HEK293 (cell line): Measurements from ENCODE around the gene TMEM145.

Source experiments
- GFI1B ChIP-seq: fragments of 450-650 bp; formaldehyde crosslinking; IDR thresholded peaks from 2 replicates; pipeline ENCODE4 v1.5.1; 2016; ENCODE audit warnings: missing biosample characterization, missing genetic modification characterization
- GLI2 ChIP-seq: fragments of 450-650 bp; formaldehyde crosslinking; IDR thresholded peaks from 2 replicates; pipeline ENCODE4; 2017; ENCODE audit warnings: missing biosample characterization, missing genetic modification characterization, low read depth, borderline replicate concordance
- KLF1 ChIP-seq: fragments of 450-650 bp; formaldehyde crosslinking; IDR thresholded peaks from 2 replicates; pipeline ENCODE4 v1.5.1; 2016; ENCODE audit warnings: missing biosample characterization, missing genetic modification characterization
- KLF10 ChIP-seq: fragments of 450-650 bp; IDR thresholded peaks from 2 replicates; pipeline ENCODE4 v1.5.1; 2018; ENCODE audit warnings: missing biosample characterization, mild to moderate bottlenecking, missing genetic modification characterization
- REPIN1 ChIP-seq: fragments of 450-650 bp; formaldehyde crosslinking; IDR thresholded peaks from 2 replicates; pipeline ENCODE4 v1.5.1; 2017; ENCODE audit warnings: missing biosample characterization, missing genetic modification characterization, low read depth
- SCRT2 ChIP-seq: fragments of 450-650 bp; formaldehyde crosslinking; IDR thresholded peaks from 2 replicates; pipeline ENCODE4 v1.5.1; 2016; ENCODE audit warnings: missing biosample characterization, missing genetic modification characterization
- SETDB1 ChIP-seq: IDR thresholded peaks from one replicate; pipeline ENCODE4 v1.6.1; 2017; ENCODE audit warnings: mild to moderate bottlenecking, low read length, moderate library complexity, mixed read lengths; ENCODE audit not compliant: insufficient read length
- WT1 ChIP-seq: fragments of 450-650 bp; formaldehyde crosslinking; IDR thresholded peaks from 2 replicates; pipeline ENCODE4 v1.5.1; 2016; ENCODE audit warnings: missing biosample characterization, missing genetic modification characterization
- ZBTB17 ChIP-seq: fragments of 450-650 bp; formaldehyde crosslinking; IDR thresholded peaks from 2 replicates; pipeline ENCODE4 v1.5.1; 2016; ENCODE audit warnings: missing biosample characterization, missing genetic modification characterization
- ZNF223 ChIP-seq: fragments of 450-650 bp; formaldehyde crosslinking; IDR thresholded peaks from 2 replicates; pipeline ENCODE4 v1.5.1; 2016; ENCODE audit warnings: missing biosample characterization, missing genetic modification characterization
- ZNF248 ChIP-seq: fragments of 450-650 bp; formaldehyde crosslinking; IDR thresholded peaks from 2 replicates; pipeline ENCODE4 v1.5.1; 2017; ENCODE audit warnings: missing biosample characterization, missing genetic modification characterization
- ZNF341 ChIP-seq: fragments of 450-650 bp; formaldehyde crosslinking; IDR thresholded peaks from 2 replicates; pipeline ENCODE4; 2016; ENCODE audit warnings: low read depth, missing biosample characterization, missing genetic modification characterization
- ZNF354C ChIP-seq: fragments of 450-650 bp; formaldehyde crosslinking; IDR thresholded peaks from 2 replicates; pipeline ENCODE4 v1.5.1; 2016; ENCODE audit warnings: missing biosample characterization, missing genetic modification characterization, low read depth, borderline replicate concordance
- ZNF423 ChIP-seq: fragments of 450-650 bp; formaldehyde crosslinking; IDR thresholded peaks from 2 replicates; pipeline ENCODE4 v1.5.1; 2016; ENCODE audit warnings: missing biosample characterization, missing genetic modification characterization
- ZNF433 ChIP-seq: fragments of 450-650 bp; formaldehyde crosslinking; IDR thresholded peaks from 2 replicates; pipeline ENCODE4 v1.5.1; 2016; ENCODE audit warnings: missing biosample characterization, missing genetic modification characterization, low read depth
- ZNF510 ChIP-seq: fragments of 450-650 bp; formaldehyde crosslinking; IDR thresholded peaks from 2 replicates; pipeline ENCODE4 v1.5.1; 2018; ENCODE audit warnings: mild to moderate bottlenecking, missing genetic modification characterization, missing biosample characterization; ENCODE audit not compliant: insufficient replicate concordance
- ZNF530 ChIP-seq: fragments of 450-650 bp; formaldehyde crosslinking; IDR thresholded peaks from 2 replicates; pipeline ENCODE4 v1.5.1; 2016; ENCODE audit warnings: low read depth, missing biosample characterization, missing genetic modification characterization
- ZNF549 ChIP-seq: fragments of 450-650 bp; IDR thresholded peaks from 2 replicates; pipeline ENCODE4 v1.5.1; 2018; ENCODE audit warnings: missing biosample characterization, missing genetic modification characterization, mild to moderate bottlenecking, inconsistent platforms, moderate library complexity
- ZNF558 ChIP-seq: fragments of 450-650 bp; formaldehyde crosslinking; IDR thresholded peaks from 2 replicates; pipeline ENCODE4 v1.5.1; 2016; ENCODE audit warnings: missing biosample characterization, missing genetic modification characterization
- ZNF585B ChIP-seq: fragments of 450-650 bp; formaldehyde crosslinking; IDR thresholded peaks from 2 replicates; pipeline ENCODE4 v1.5.1; 2016; ENCODE audit warnings: missing biosample characterization, missing genetic modification characterization
- ZNF776 ChIP-seq: fragments of 450-650 bp; formaldehyde crosslinking; IDR thresholded peaks from 2 replicates; pipeline ENCODE4 v1.5.0; 2017; ENCODE audit warnings: missing biosample characterization, missing genetic modification characterization, borderline replicate concordance
- ZNF837 ChIP-seq: fragments of 450-650 bp; formaldehyde crosslinking; IDR thresholded peaks from 2 replicates; pipeline ENCODE4 v1.5.1; 2016; ENCODE audit warnings: missing biosample characterization, missing genetic modification characterization
- ZSCAN23 ChIP-seq: fragments of 450-650 bp; formaldehyde crosslinking; IDR thresholded peaks from 2 replicates; pipeline ENCODE4 v1.5.1; 2016; ENCODE audit warnings: missing biosample characterization, missing genetic modification characterization
- ZSCAN30 ChIP-seq: fragments of 450-650 bp; IDR thresholded peaks from 2 replicates; pipeline ENCODE4 v1.5.1; 2018; ENCODE audit warnings: missing biosample characterization, mild to moderate bottlenecking, missing genetic modification characterization, moderate library complexity
- TF ChIP-seq, protein P1 (sequence below): fragments of 450-650 bp; formaldehyde crosslinking; IDR thresholded peaks from 2 replicates; pipeline ENCODE4 v1.5.1; 2016; ENCODE audit warnings: missing biosample characterization, missing genetic modification characterization, borderline replicate concordance
- TF ChIP-seq, protein P2 (sequence below): fragments of 450-650 bp; formaldehyde crosslinking; IDR thresholded peaks from 2 replicates; pipeline ENCODE4 v1.5.1; 2016; ENCODE audit warnings: missing biosample characterization, missing genetic modification characterization
- TF ChIP-seq, protein P3 (sequence below): fragments of 450-650 bp; formaldehyde crosslinking; IDR thresholded peaks from 2 replicates; pipeline ENCODE4 v1.5.1; 2016; ENCODE audit warnings: missing biosample characterization, missing genetic modification characterization
- TF ChIP-seq, protein P4 (sequence below): sonication (generic); formaldehyde crosslinking; IDR thresholded peaks from 2 replicates; pipeline ENCODE4 v1.8.1; 2022; ENCODE audit warnings: mild to moderate bottlenecking, moderate library complexity, missing genetic modification reagents
- TF ChIP-seq, protein P5 (sequence below): fragments of 450-650 bp; formaldehyde crosslinking; IDR thresholded peaks from 2 replicates; pipeline ENCODE4 v1.5.1; 2016; ENCODE audit warnings: missing biosample characterization, missing genetic modification characterization
- TF ChIP-seq, protein P6 (sequence below): fragments of 450-650 bp; formaldehyde crosslinking; IDR thresholded peaks from 2 replicates; pipeline ENCODE4 v1.5.1; 2016; ENCODE audit warnings: missing biosample characterization, missing genetic modification characterization, low read depth

The TMEM145 gene

DNA sequence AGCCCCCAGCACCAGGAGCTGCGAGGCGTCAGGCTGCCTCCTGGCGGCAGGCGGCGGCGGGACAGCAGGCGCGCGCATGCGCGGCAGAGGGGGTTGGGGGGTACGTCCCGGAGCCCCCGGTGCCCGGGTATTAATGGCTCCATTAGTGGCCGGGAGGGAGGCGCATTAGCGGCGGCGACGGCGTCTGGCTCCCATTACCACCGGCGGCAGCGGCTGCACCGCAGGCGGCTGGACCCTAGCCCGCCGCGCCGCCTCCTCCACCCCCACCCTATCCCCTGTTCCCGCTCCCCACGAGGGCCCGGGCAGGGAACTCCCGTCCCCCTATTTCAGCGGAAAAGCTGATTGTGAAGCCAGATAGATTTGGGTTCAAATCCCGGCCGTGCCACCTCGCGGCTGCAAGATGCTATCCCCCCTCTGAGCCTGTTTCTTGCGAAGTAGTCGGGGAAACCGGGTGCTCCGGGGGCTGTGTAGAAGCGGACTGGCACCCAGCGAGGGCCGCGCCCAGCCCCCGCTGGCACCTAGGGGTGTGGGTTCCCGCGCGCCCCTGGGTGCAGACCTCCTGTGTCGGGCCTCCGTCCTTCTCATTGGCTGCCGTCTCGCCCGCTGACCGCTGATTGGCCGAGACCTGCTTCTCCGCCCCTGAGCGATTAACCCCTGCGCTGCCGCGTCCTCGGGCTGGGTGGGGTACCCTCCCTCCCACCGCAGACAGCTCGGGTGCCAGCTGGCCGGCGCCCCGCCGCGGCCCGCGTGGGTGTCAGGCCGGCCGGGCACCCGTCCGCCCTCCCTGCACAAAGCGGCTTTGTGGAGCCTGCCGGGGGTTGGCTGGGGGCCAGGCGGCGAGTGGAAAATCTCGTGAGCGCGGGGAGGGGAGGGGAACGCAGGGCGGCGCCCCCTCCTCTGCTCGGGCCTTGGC is 33.0 kb upstream of the TMEM145 start (continued):
- TF ChIP-seq ZNF585B (tag by site-specific recombination) (no peak), ZNF510 (tag by site-specific recombination) (no peak), REPIN1 (no peak), ZNF223 (tag by site-specific recombination) (peak; percentile 53; the same call in 1 of the 2 replicates), ZNF248 (no peak), ZBTB17 (tag by site-specific recombination) (peak; percentile 70), ZNF433 (tag by site-specific recombination) (no peak), SCRT2 (tag by site-specific recombination) (no peak), ZNF423 (tag by site-specific recombination) (peak; percentile 100), KLF1 (tag by site-specific recombination) (peak; percentile 99), SETDB1 (no peak), GFI1B (no peak), ZNF530 (tag by site-specific recombination) (no peak), KLF10 (tag by site-specific recombination) (peak; percentile 96), WT1 (peak; percentile 69), ZNF837 (tag by site-specific recombination) (no peak), ZNF558 (tag by site-specific recombination) (no peak), ZNF354C (no peak), ZSCAN23 (0 out of 2 replicates have a peak, but pooled peaks have one; percentile 39), ZNF549 (tag by site-specific recombination) (no peak), ZNF776 (tag by site-specific recombination) (no peak), ZNF341 (tag by site-specific recombination) (peak; percentile 83), GLI2 (tag by site-specific recombination) (no peak), ZSCAN30 (tag by site-specific recombination) (peak; percentile 82)
- TF ChIP-seq, protein P1, sequence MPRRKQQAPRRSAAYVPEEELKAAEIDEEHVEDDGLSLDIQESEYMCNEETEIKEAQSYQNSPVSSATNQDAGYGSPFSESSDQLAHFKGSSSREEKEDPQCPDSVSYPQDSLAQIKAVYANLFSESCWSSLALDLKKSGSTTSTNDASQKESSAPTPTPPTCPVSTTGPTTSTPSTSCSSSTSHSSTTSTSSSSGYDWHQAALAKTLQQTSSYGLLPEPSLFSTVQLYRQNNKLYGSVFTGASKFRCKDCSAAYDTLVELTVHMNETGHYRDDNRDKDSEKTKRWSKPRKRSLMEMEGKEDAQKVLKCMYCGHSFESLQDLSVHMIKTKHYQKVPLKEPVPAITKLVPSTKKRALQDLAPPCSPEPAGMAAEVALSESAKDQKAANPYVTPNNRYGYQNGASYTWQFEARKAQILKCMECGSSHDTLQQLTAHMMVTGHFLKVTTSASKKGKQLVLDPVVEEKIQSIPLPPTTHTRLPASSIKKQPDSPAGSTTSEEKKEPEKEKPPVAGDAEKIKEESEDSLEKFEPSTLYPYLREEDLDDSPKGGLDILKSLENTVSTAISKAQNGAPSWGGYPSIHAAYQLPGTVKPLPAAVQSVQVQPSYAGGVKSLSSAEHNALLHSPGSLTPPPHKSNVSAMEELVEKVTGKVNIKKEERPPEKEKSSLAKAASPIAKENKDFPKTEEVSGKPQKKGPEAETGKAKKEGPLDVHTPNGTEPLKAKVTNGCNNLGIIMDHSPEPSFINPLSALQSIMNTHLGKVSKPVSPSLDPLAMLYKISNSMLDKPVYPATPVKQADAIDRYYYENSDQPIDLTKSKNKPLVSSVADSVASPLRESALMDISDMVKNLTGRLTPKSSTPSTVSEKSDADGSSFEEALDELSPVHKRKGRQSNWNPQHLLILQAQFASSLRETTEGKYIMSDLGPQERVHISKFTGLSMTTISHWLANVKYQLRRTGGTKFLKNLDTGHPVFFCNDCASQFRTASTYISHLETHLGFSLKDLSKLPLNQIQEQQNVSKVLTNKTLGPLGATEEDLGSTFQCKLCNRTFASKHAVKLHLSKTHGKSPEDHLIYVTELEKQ (tag by site-specific recombination): peak; percentile 57; the same call in 1 of the 2 replicates
- TF ChIP-seq, protein P2, sequence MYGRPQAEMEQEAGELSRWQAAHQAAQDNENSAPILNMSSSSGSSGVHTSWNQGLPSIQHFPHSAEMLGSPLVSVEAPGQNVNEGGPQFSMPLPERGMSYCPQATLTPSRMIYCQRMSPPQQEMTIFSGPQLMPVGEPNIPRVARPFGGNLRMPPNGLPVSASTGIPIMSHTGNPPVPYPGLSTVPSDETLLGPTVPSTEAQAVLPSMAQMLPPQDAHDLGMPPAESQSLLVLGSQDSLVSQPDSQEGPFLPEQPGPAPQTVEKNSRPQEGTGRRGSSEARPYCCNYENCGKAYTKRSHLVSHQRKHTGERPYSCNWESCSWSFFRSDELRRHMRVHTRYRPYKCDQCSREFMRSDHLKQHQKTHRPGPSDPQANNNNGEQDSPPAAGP: peak; percentile 75
- TF ChIP-seq, protein P3, sequence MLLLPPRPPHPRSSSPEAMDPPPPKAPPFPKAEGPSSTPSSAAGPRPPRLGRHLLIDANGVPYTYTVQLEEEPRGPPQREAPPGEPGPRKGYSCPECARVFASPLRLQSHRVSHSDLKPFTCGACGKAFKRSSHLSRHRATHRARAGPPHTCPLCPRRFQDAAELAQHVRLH: peak; percentile 70
- TF ChIP-seq, protein P4, sequence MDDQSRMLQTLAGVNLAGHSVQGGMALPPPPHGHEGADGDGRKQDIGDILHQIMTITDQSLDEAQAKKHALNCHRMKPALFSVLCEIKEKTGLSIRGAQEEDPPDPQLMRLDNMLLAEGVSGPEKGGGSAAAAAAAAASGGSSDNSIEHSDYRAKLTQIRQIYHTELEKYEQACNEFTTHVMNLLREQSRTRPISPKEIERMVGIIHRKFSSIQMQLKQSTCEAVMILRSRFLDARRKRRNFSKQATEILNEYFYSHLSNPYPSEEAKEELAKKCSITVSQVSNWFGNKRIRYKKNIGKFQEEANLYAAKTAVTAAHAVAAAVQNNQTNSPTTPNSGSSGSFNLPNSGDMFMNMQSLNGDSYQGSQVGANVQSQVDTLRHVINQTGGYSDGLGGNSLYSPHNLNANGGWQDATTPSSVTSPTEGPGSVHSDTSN (CRISPR knock-in tag): no peak; the same call in 1 of the 2 replicates
- TF ChIP-seq, protein P5, sequence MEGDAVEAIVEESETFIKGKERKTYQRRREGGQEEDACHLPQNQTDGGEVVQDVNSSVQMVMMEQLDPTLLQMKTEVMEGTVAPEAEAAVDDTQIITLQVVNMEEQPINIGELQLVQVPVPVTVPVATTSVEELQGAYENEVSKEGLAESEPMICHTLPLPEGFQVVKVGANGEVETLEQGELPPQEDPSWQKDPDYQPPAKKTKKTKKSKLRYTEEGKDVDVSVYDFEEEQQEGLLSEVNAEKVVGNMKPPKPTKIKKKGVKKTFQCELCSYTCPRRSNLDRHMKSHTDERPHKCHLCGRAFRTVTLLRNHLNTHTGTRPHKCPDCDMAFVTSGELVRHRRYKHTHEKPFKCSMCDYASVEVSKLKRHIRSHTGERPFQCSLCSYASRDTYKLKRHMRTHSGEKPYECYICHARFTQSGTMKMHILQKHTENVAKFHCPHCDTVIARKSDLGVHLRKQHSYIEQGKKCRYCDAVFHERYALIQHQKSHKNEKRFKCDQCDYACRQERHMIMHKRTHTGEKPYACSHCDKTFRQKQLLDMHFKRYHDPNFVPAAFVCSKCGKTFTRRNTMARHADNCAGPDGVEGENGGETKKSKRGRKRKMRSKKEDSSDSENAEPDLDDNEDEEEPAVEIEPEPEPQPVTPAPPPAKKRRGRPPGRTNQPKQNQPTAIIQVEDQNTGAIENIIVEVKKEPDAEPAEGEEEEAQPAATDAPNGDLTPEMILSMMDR (tag by site-specific recombination): peak; percentile 99
- TF ChIP-seq, protein P6, sequence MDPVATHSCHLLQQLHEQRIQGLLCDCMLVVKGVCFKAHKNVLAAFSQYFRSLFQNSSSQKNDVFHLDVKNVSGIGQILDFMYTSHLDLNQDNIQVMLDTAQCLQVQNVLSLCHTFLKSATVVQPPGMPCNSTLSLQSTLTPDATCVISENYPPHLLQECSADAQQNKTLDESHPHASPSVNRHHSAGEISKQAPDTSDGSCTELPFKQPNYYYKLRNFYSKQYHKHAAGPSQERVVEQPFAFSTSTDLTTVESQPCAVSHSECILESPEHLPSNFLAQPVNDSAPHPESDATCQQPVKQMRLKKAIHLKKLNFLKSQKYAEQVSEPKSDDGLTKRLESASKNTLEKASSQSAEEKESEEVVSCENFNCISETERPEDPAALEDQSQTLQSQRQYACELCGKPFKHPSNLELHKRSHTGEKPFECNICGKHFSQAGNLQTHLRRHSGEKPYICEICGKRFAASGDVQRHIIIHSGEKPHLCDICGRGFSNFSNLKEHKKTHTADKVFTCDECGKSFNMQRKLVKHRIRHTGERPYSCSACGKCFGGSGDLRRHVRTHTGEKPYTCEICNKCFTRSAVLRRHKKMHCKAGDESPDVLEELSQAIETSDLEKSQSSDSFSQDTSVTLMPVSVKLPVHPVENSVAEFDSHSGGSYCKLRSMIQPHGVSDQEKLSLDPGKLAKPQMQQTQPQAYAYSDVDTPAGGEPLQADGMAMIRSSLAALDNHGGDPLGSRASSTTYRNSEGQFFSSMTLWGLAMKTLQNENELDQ: no peak
